ENCODE results near the gene CTIF.

GRCh38 chr18:48800466-48800865 lies 261.6 kb downstream of the CTIF start:
- TF ChIP-seq POLR2A (IDR thresholded peaks at IDR 0.05) = no peak
- TF ChIP-seq CTCF (IDR thresholded peaks at IDR 0.05) = no peak
